Measurements from ENCODE around the gene PRSS2. TPM values are rescaled to one million over a fixed set of nuclear protein-coding genes. Genes with fewer than 3 reads are reported as not detected.

The PRSS2 gene
- total RNA-seq, 4 donors from 2014 or later, result not detected

DNA sequence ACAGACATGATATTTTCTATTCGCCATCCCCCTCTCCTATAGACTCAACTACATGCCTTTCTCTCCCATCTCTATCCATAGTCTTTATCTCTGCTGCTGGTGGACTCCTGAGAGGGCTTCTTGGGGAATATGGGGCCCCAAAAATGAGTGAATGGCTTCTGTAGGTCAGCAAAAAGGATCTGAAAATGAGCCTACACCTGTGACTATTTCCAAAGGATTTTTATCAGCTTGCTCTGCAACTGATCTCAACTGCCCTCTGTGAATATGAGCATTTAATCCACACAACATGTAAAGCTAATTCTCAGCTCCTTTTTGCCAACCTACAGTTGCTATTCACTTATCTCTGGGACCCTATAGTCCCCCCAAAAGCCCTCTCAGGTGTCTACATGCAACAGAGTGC is 36.2 kb downstream of the PRSS2 start:
- peaks cover 3% of the 10 kb centered on the region for H3K27me3 ChIP-seq
- in situ Hi-C loops (cut with MboI; ENCODE audit: low pct_ligation_motif_present in 1 of 4, low pct_unique_long_range_greater_than_20kb in 1 of 4, low sequenced_read_pairs in 3 of 4) (no loop called here), intact Hi-C loops (cut with DNase I; ENCODE audit: low total_unique reads) (loop anchor here (10.0 kb wide), 1 partner anchor 1048 kb away; no protein-coding TSS in a partner anchor)
- H3K36me3 ChIP-seq, result no peaks in the 10 kb centered on the region
- DNase-seq, result no peak
- H3K9me3 ChIP-seq, result no peaks in the 10 kb centered on the region
- peak overlapping the region; percentile 35 to 65 (median 48) for H3K27ac ChIP-seq
- no peak overlapping the region for H3K4me3 ChIP-seq
- no peak for TF ChIP-seq POLR2AphosphoS5 (IDR thresholded peaks at IDR 0.05)
- TF ChIP-seq, protein P1, sequence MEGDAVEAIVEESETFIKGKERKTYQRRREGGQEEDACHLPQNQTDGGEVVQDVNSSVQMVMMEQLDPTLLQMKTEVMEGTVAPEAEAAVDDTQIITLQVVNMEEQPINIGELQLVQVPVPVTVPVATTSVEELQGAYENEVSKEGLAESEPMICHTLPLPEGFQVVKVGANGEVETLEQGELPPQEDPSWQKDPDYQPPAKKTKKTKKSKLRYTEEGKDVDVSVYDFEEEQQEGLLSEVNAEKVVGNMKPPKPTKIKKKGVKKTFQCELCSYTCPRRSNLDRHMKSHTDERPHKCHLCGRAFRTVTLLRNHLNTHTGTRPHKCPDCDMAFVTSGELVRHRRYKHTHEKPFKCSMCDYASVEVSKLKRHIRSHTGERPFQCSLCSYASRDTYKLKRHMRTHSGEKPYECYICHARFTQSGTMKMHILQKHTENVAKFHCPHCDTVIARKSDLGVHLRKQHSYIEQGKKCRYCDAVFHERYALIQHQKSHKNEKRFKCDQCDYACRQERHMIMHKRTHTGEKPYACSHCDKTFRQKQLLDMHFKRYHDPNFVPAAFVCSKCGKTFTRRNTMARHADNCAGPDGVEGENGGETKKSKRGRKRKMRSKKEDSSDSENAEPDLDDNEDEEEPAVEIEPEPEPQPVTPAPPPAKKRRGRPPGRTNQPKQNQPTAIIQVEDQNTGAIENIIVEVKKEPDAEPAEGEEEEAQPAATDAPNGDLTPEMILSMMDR (IDR thresholded peaks at IDR 0.05), result no peak
- TF ChIP-seq EP300 (IDR thresholded peaks at IDR 0.05; ENCODE audit: low read depth), result no peak
- no peak for TF ChIP-seq POLR2A (IDR thresholded peaks at IDR 0.05)
- H3K4me1 ChIP-seq, result no peaks in the 10 kb centered on the region
- 93% methylated on average over 1 of the region's 1 CpG; no CpG with 5 or more reads in 1 of the 2 donors for WGBS, 2 donors (ENCODE audit: low coverage in 1 of 2)

DNA sequence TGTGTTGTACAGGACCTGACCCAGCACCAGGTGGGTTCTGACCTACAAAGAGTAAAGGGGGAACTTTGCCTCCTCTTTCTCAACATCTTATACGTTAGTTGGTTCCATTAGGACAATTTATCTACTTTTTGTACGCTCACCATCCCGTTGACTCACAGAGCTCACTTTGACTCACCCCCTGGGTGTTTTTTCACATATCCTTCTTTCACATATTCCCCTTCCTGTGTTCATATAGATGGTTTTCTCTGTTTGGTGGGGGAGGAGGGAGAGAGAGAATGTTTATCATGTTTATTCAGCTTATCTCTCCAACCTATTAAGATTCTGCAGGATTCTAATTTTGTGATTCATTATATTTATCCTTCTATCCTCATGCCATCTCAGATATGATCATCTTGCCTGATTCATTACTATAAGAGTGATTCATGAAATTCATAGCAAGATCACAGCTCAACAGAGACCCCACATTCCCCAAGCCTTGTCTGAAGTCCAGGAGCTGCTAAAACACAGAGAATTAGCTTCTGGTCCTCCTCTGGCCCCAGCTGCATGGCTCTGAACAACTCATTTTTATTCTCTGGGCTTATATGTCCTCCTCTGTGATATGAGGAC is 37.2 kb downstream of the PRSS2 start:
- no peak for TF ChIP-seq POLR2A (IDR thresholded peaks at IDR 0.05)
- TF ChIP-seq EP300 (IDR thresholded peaks at IDR 0.05; ENCODE audit: low read depth), result no peak
- no peak for TF ChIP-seq POLR2AphosphoS5 (IDR thresholded peaks at IDR 0.05)
- TF ChIP-seq, protein P1 (IDR thresholded peaks at IDR 0.05), result no peak
- Histone ChIP-seq H3K9me3 (no peaks in the 10 kb centered on the region), H3K36me3 (no peaks in the 10 kb centered on the region), H3K4me3 (no peak overlapping the region), H3K27ac (peak overlapping the region; percentile 35 to 65 (median 48)), H3K27me3 (peaks cover 3% of the 10 kb centered on the region), H3K4me1 (no peaks in the 10 kb centered on the region)
- intact Hi-C loops (cut with DNase I; ENCODE audit: low total_unique reads) (loop anchor here (10.0 kb wide), 1 partner anchor 1047 kb away; no protein-coding TSS in a partner anchor), in situ Hi-C loops (cut with MboI; ENCODE audit: low pct_ligation_motif_present in 1 of 4, low pct_unique_long_range_greater_than_20kb in 1 of 4, low sequenced_read_pairs in 3 of 4) (no loop called here)
- DNase-seq, result no peak
- whole genome bisulfite sequencing, 2 donors (ENCODE audit: low coverage in 1 of 2), result 52 to 58% methylated on average over 3 of the region's 3 CpGs

DNA sequence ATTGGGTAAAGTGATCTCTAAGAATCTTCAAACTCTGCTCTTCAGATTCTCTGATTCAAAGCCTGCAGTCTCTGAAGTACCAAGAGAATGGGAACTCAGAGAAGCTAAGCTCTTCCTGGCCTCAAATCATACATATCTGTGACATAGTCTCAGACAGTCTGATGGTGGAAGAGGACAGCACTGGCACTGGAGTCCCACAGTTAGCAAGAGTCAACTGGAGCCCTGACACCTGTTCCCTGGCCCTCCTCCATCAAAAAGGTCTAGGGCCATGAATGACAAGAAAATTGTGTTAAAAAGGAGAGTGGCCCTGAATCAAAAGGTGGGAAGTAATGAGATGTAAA is 37.7 kb downstream of the PRSS2 start:
- TF ChIP-seq POLR2A (IDR thresholded peaks at IDR 0.05) (peak; percentile 53), POLR2AphosphoS5 (IDR thresholded peaks at IDR 0.05) (no peak), EP300 (IDR thresholded peaks at IDR 0.05; ENCODE audit: low read depth) (no peak)
- Histone ChIP-seq H3K4me3 (no peak overlapping the region), H3K27ac (peak overlapping the region; percentile 35 to 65 (median 44)), H3K27me3 (peaks cover 6% of the 10 kb centered on the region), H3K4me1 (no peaks in the 10 kb centered on the region), H3K36me3 (no peaks in the 10 kb centered on the region), H3K9me3 (no peaks in the 10 kb centered on the region)
- in situ Hi-C loops (cut with MboI; ENCODE audit: low pct_ligation_motif_present in 1 of 4, low pct_unique_long_range_greater_than_20kb in 1 of 4, low sequenced_read_pairs in 3 of 4), result no loop called here
- intact Hi-C loops (cut with DNase I; ENCODE audit: low total_unique reads), result loop anchor here (10.0 kb wide), 1 partner anchor 1046 kb away; no protein-coding TSS in a partner anchor
- no peak for DNase-seq

DNA sequence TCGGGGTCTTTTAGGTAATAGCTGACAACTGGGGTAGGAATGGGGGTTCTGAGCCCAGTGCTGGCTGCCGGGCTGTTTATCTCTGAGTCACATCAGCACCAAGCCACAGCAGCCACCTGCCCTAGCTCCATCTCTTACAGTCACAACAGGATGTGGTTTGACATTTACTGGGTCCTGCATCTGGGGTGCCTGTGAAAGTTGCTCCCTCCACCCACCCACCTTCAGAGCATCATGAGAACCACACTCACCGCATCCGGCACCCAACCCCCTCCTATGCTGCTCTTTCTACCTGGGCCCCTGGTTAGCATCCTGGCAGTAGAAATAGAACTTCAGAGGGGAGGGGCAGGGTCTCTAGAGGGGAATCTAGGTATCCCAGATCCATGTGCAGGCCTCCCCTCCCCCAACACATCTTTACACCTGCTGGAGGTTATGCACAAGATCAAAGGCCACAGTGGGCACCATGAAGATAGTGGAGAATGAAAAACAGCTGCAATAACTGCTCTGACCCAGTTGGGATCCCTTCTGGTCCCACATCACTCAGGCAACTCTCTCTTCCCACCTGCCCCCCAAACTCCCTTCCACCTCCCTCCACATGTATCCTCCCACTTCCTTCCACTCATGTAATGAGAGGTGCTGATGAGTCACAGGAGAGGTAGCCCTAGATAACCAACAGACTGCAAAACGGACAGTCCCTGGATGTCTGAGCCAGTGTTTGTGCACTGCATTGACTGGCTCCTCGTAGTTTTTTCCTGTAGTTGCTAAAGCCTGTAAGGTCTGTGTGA is 38.2 kb downstream of the PRSS2 start:
- Histone ChIP-seq H3K36me3 (no peaks in the 10 kb centered on the region), H3K4me3 (no peak overlapping the region), H3K4me1 (no peaks in the 10 kb centered on the region), H3K9me3 (no peaks in the 10 kb centered on the region), H3K27me3 (peaks cover 11% of the 10 kb centered on the region), H3K27ac (peak overlapping the region; percentile 40 to 65 (median 45))
- TF ChIP-seq POLR2AphosphoS5 (IDR thresholded peaks at IDR 0.05) (no peak), POLR2A (IDR thresholded peaks at IDR 0.05) (no peak), EP300 (IDR thresholded peaks at IDR 0.05; ENCODE audit: low read depth) (no peak)
- TF ChIP-seq, protein P1 (IDR thresholded peaks at IDR 0.05), result no peak
- intact Hi-C loops (cut with DNase I; ENCODE audit: low total_unique reads) (loop anchor here (10.0 kb wide), 1 partner anchor 1046 kb away; no protein-coding TSS in a partner anchor), in situ Hi-C loops (cut with MboI; ENCODE audit: low pct_ligation_motif_present in 1 of 4, low pct_unique_long_range_greater_than_20kb in 1 of 4, low sequenced_read_pairs in 3 of 4) (no loop called here)
- peak; percentile 77 for DNase-seq
- 52% methylated on average over 6 of the region's 6 CpGs; no CpG with 5 or more reads in 1 of the 2 donors for WGBS, 2 donors (ENCODE audit: low coverage in 1 of 2)

All from transverse colon (tissue), 4 donors.